Muscle of leg (tissue), 11 donors: ENCODE data around the gene FHIT. TPM values are rescaled to one million over a fixed set of nuclear protein-coding genes. Genes with fewer than 3 reads are reported as not detected.
"Not testable (repeated sequence)": the region's sequence is repeated elsewhere in the genome, so short reads cannot be mapped to it uniquely, and the experiment has no call there.

Experiments used
- DNase-seq: peaks from one replicate; pipeline ENCODE4 v3.0.0; 2013
- H3K27ac ChIP-seq: one replicate; pipeline ENCODE4 v1.5.1; 2013; ENCODE audit warnings: mild to moderate bottlenecking, low read length, control low read depth
- H3K27me3 ChIP-seq: one replicate; pipeline ENCODE4 v1.6.1; 2013; ENCODE audit warnings: low read length; ENCODE audit not compliant: control insufficient read depth, insufficient read depth
- H3K36me3 ChIP-seq: one replicate; pipeline ENCODE4 v1.6.1; 2013; ENCODE audit warnings: low read length; ENCODE audit not compliant: control insufficient read depth, insufficient read depth
- H3K4me1 ChIP-seq: one replicate; pipeline ENCODE4 v1.6.1; 2013; ENCODE audit warnings: low read length; ENCODE audit not compliant: control insufficient read depth, insufficient read depth
- H3K4me3 ChIP-seq: one replicate; pipeline ENCODE4 v1.5.1; 2013; ENCODE audit warnings: low read length, control low read depth
- H3K9me3 ChIP-seq: replicated peaks from 2 replicates; pipeline ENCODE4 v1.6.1; 2013; ENCODE audit warnings: low read depth, low read length; ENCODE audit not compliant: control insufficient read depth
- WGBS: methylation state at CpG from one replicate; pipeline ENCODE4 v1.1.5; 2013; ENCODE audit warnings: missing lambda C conversion rate; ENCODE audit not compliant: insufficient coverage; 5-methylcytosine and 5-hydroxymethylcytosine counted together
- polyA plus RNA-seq, 8 donors: library from polyadenylated mRNA; unstranded; fragments of 120-200 nt; gene quantifications; one replicate each; pipeline versions ENCODE4 v1.2.1 to v1.2.3, GENCODE V29; 2013; ENCODE audit warnings: inconsistent platforms in 1 of 8, low replicate concordance in 1 of 8; ENCODE audit not compliant: insufficient read length in 8 of 8, insufficient read depth in 1 of 8
- total RNA-seq: library from RNA; stranded (reverse); fragments of 120-200 nt; gene quantifications from one replicate; pipeline ENCODE4 v1.2.4, GENCODE V29; 2013

Gene FHIT
- total and polyA plus RNA-seq, 9 donors: 4.1 to 8.0 (median 5.3) TPM

DNA sequence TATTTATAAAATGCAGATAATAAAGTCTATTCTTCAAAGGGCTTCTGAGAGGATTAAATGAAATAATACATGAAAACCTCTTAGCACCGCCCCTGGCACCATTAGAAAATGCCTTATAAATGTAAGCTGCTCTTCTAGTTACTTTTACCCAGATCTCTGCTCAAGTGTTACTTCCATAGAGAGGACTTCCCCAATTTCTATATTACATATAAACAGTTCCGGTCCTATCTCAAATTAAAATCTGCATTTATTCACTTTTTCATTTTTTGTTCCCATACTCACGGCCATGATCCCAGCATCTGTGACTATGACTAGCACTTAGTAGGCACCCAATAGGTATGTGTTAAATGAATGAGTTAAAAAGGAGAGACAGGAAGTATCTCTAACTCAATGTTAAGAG, 1310.5 kb downstream of the FHIT start:
- Histone ChIP-seq H3K27ac (no peak overlapping the region), H3K36me3 (no peaks in the 10 kb centered on the region), H3K4me3 (no peak overlapping the region), H3K4me1 (no peaks in the 10 kb centered on the region), H3K27me3 (no peaks in the 10 kb centered on the region), H3K9me3 (no peaks in the 10 kb centered on the region)
- no CpG with 5 or more reads among the region's 3 CpGs for WGBS
- DNase-seq: no peak

DNA sequence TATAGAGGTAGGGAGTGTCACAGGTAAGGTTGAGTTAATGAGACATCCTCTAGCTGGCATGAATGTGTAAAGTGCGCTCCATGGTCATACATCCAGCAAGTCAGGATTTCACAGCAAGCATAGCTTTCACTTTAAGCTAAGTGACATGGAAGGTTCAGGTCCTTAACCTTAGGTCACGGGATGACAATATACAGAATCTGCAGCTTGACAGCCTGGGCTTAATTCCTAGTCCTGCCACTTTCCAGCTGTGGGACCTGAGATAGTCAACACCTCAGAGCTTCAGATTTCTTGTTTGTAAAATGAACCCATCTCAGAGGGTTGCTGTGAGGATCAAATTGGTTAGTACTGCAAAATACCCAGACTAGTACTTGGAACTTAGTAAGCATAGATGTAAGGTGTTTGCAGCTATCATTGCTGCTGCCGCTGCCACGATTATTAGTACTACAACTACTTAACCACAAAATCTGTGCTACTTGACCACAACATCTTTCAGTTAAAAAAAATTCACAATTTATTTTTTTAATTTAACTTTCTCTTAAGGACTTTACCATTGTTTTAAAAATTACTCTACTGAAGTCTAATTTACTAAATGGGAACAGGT, 1311.3 kb downstream of the FHIT start:
- H3K9me3 ChIP-seq: no peaks in the 10 kb centered on the region
- no peak overlapping the region for H3K27ac ChIP-seq
- no peaks in the 10 kb centered on the region for H3K27me3 ChIP-seq
- H3K36me3 ChIP-seq: no peaks in the 10 kb centered on the region
- no peak for DNase-seq
- H3K4me1 ChIP-seq: no peaks in the 10 kb centered on the region
- no peak overlapping the region for H3K4me3 ChIP-seq
- 43% methylated on average over 1 of the region's 4 CpGs for WGBS

DNA sequence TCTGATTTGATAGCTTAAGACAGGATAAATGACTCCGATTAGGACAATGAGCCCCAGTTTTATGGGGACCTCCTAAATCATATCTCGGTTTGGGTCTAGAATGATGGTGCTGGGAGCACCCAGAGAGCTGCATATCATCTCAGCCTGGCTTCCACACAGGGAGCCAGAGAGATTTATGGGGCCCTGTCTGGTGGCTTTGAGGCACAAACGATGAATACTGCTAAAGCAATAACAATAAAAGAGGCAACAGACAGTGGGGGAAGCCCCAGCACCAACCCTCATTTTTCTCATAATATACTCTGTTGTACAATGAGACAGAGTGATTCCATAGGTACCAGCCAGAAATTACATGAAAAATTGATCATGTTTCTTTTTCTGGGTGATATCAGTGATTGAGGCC, 1312.4 kb downstream of the FHIT start:
- DNase-seq: no peak
- H3K36me3 ChIP-seq: no peaks in the 10 kb centered on the region
- no peaks in the 10 kb centered on the region for H3K9me3 ChIP-seq
- H3K27ac ChIP-seq: no peak overlapping the region
- no peaks in the 10 kb centered on the region for H3K4me1 ChIP-seq
- H3K4me3 ChIP-seq: no peak overlapping the region
- no peaks in the 10 kb centered on the region for H3K27me3 ChIP-seq
- WGBS: no CpG with 5 or more reads among the region's 3 CpGs

DNA sequence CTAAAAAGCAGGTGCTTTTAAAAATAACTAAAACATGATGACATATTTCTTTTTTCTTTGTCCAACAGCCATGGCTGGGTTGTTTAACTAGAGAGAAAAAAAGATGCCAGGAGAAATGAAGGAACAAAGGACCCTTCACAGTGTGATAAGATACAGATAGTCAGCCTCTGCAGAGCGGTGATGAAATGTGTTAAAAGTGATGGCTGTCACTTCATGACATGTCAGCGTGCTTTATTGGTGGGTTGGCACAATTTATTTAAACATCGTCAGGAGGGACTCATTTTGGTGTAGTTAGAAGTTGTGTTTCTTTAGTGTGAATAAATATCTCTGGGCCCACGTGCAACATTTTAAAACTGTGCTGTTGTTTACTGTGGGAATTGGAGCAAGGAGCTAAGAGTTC, 1314.1 kb downstream of the FHIT start:
- WGBS: 100% methylated on average over 1 of the region's 4 CpGs
- DNase-seq: no peak
- Histone ChIP-seq H3K27me3 (no peaks in the 10 kb centered on the region), H3K27ac (no peak overlapping the region), H3K4me1 (no peaks in the 10 kb centered on the region), H3K9me3 (no peaks in the 10 kb centered on the region), H3K4me3 (no peak overlapping the region), H3K36me3 (no peaks in the 10 kb centered on the region)

DNA sequence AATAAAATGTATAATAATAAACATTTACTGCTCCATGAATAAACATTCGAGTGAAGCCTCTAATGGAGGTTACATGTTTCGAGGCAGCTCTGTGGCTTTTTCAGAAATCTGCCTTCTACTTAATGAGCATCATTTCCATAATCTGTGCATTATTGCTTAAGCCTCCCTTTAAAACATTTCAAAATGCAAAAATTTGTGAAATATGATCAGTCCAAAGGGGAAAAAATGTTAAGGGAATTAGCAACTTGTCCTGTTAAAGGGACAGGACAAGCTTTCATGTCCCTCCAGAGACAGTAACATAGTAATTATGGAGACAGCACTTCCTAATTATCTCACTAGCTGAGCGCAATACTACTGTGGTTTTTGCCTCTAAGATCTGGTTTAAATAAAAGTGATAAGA, 1314.8 kb downstream of the FHIT start:
- no CpG with 5 or more reads among the region's 3 CpGs for WGBS
- Histone ChIP-seq H3K27me3 (no peaks in the 10 kb centered on the region), H3K4me3 (no peak overlapping the region), H3K9me3 (no peaks in the 10 kb centered on the region), H3K27ac (no peak overlapping the region), H3K36me3 (no peaks in the 10 kb centered on the region), H3K4me1 (no peaks in the 10 kb centered on the region)
- no peak for DNase-seq

DNA sequence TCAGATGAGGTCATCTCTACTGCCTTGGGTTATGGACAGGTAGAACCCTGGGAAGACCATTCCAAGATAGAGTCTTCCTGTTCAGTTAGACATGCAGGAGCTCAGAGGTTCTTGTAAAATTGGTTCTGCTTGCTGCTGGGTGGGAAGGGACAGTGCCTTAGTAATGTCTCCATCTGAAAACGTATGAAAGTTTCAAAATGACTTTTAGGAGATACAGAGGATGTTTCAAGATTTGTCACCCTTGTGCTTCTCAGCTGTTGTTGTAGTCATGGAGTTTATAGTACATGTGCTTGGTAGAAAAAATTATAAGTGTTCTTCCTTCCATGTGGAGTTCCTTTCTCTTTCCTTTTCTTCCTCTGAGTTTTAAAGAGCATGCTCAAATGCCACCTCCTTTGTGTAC, 1316.2 kb downstream of the FHIT start:
- Histone ChIP-seq H3K27ac (no peak overlapping the region), H3K9me3 (no peaks in the 10 kb centered on the region), H3K36me3 (no peaks in the 10 kb centered on the region), H3K27me3 (no peaks in the 10 kb centered on the region), H3K4me1 (no peaks in the 10 kb centered on the region), H3K4me3 (no peak overlapping the region)
- WGBS: 71% methylated on average over 1 of the region's 1 CpG
- DNase-seq: no peak

DNA sequence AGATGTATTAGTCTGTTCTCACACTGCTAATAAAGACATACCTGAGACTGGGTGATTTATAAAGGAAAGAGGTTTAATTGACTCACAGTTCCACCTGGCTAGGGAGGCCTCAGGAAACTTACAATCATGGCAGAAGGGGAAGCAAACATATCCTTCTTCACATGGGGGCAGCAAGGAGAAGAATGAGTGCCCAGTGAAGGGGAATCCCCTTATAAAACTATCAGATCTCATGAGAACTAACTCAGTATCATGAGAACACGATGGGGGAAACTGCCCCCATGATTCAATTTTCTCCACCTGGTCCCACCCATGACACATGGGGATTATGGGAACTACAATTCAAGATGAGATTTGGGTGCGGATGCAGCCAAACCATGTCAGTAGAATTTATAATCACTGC, 1316.7 kb downstream of the FHIT start:
- H3K27me3 ChIP-seq, H3K4me1 ChIP-seq, H3K4me3 ChIP-seq, H3K9me3 ChIP-seq, H3K27ac ChIP-seq, H3K36me3 ChIP-seq, DNase-seq: not testable (repeated sequence)
- no CpG with 5 or more reads among the region's 2 CpGs for WGBS

DNA sequence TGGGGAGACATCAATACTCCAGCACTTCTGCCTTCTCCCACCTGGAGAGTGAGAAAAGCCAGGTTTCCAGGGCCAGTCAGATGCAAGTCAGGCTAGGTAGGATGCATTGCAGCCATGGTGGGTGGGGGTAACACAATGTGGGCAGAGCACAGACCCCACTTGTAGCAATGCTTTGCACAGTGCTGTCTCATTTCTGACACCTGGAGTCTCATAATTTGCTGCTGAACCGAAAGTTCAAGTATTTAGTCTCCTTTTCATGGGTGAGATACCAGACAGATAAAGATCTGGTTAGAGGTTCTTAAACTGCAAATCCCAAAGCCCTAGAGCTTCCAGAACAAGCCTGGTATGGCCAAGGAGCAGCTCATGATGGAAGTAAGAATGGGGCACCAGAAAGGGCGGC, 1321.1 kb downstream of the FHIT start:
- WGBS: 100% methylated on average over 2 of the region's 2 CpGs
- DNase-seq: no peak
- no peaks in the 10 kb centered on the region for H3K4me1 ChIP-seq

DNA sequence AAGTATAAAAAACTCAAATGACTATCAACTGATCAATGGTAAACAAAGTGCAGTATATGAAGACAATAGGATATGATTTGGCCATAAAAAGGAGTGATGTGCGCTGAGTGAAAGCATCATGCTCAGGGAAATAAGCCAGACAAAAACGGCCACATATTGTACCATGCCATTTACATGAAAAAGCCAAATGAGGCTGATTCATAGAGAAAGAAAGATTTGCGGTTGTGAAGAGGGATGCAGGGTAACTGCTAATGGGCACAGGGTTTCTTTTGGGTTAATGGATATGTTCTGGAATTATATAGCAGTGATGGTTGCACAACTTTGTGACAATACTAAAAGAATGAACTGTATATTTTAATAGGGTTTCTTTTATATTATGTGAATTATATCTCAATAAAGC, 1324.2 kb downstream of the FHIT start:
- Histone ChIP-seq H3K4me1 (no peaks in the 10 kb centered on the region), H3K36me3 (no peaks in the 10 kb centered on the region), H3K27me3 (no peaks in the 10 kb centered on the region), H3K4me3 (no peak overlapping the region), H3K27ac (no peak overlapping the region), H3K9me3 (no peaks in the 10 kb centered on the region)
- WGBS: 80% methylated on average over 1 of the region's 3 CpGs
- DNase-seq: no peak

More for the DNA sequence above, 1321.1 kb downstream of the FHIT start:
- H3K4me3 ChIP-seq: no peak overlapping the region
- H3K27ac ChIP-seq: no peak overlapping the region
- H3K27me3 ChIP-seq: no peaks in the 10 kb centered on the region
- no peaks in the 10 kb centered on the region for H3K9me3 ChIP-seq
- no peaks in the 10 kb centered on the region for H3K36me3 ChIP-seq

DNA sequence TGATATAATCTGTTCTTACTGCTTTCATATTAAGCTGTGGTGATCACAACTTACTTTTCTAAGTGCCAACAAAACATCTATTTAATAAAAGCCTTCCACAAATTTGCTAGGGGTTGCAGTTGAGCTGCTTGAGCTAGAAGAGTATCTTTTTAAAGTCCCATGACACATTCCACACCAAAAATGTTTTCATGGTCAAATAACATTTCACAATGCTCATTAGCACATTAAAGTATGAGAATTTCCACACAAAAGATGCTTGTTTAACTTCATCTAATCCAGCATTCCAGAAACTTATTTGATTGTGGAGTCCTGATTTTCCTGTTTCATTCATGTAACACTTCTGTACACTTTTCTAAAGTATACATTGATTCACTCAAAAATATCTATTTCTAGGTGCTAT, 1325.3 kb downstream of the FHIT start:
- H3K27me3 ChIP-seq: no peaks in the 10 kb centered on the region
- no peaks in the 10 kb centered on the region for H3K36me3 ChIP-seq
- no peaks in the 10 kb centered on the region for H3K4me1 ChIP-seq
- DNase-seq: no peak
- no peak overlapping the region for H3K27ac ChIP-seq
- H3K9me3 ChIP-seq: no peaks in the 10 kb centered on the region
- H3K4me3 ChIP-seq: no peak overlapping the region

DNA sequence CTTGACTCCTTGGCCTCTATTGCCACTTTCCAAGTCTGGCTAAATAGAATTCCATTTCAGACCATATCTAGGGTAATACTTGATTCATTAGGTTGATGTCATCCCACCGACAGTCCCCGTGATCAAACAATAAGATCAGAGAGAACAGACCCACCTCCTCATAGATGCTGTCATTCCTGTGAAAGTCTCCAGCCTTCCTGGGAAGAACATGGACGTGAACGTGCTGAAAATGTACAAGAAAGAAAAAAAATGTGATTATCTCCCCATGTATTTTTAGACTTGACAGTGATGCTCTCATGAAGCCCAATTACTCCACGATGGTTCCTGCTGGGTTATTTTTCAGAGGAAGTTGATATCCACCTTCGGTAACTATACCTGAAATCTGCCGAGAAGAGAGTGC, 1329.1 kb downstream of the FHIT start:
- Histone ChIP-seq H3K27me3 (no peaks in the 10 kb centered on the region), H3K9me3 (no peaks in the 10 kb centered on the region), H3K36me3 (no peaks in the 10 kb centered on the region), H3K4me3 (no peak overlapping the region), H3K4me1 (no peaks in the 10 kb centered on the region), H3K27ac (no peak overlapping the region)
- no peak for DNase-seq
- 93% methylated on average over 3 of the region's 7 CpGs for WGBS
